Kidney (tissue), 14 donors: ENCODE data around the gene TNK2. TPM values are rescaled to one million over a fixed set of nuclear protein-coding genes. Genes with fewer than 3 reads are reported as not detected.
A peak's percentile ranks its signal among the peaks of the same experiment; 100 is the strongest.

Experiments
- DNase-seq, 5 donors: peaks; one replicate each; pipeline ENCODE4 v3.0.0-alpha.2; 2013 to 2020
- FAIRE-seq: peaks from 2 replicates; lab custom pipeline; 2012; peaks lifted over from hg19 to GRCh38; lab: Jason Lieb, UNC
- H3K27ac ChIP-seq, 2 donors: one replicate each; pipeline ENCODE4 v1.7.0; 2013; ENCODE audit warnings: low read depth in 2 of 2, low read length in 2 of 2, inconsistent platforms in 1 of 2
- H3K27me3 ChIP-seq: one replicate; pipeline ENCODE4 v1.7.1; 2013; ENCODE audit warnings: low read length, inconsistent platforms; ENCODE audit not compliant: control insufficient read depth, insufficient read depth
- H3K36me3 ChIP-seq, 3 donors: one replicate each; pipeline versions ENCODE4 v1.7.0 to v1.7.1; 2013; ENCODE audit warnings: low read length in 3 of 3, control low read depth in 1 of 3, inconsistent platforms in 1 of 3; ENCODE audit not compliant: insufficient read depth in 3 of 3, control insufficient read depth in 2 of 3
- H3K4me1 ChIP-seq, 3 donors: one replicate each; pipeline versions ENCODE4 v1.7.0 to v1.7.1; 2013; ENCODE audit warnings: low read length in 3 of 3, inconsistent platforms in 1 of 3, low read depth in 1 of 3; ENCODE audit not compliant: control insufficient read depth in 2 of 3, insufficient read depth in 2 of 3
- H3K4me3 ChIP-seq, 3 donors: one replicate each; pipeline versions ENCODE4 v1.7.0 to v1.8.1; 2013; ENCODE audit warnings: low read length in 3 of 3, control low read depth in 1 of 3, inconsistent platforms in 1 of 3
- H3K9ac ChIP-seq, 3 donors: one replicate each; pipeline versions ENCODE4 v1.7.0 to v1.7.1; 2013; ENCODE audit warnings: low read length in 3 of 3, control low read depth in 1 of 3, inconsistent platforms in 1 of 3
- H3K9me3 ChIP-seq, 3 donors: one replicate each; pipeline versions ENCODE4 v1.7.0 to v1.7.1; 2013; ENCODE audit warnings: low read length in 3 of 3, control low read depth in 1 of 3, inconsistent platforms in 1 of 3; ENCODE audit not compliant: control insufficient read depth in 2 of 3, insufficient read depth in 1 of 3
- CTCF ChIP-seq: IDR thresholded peaks from 3 replicates; pipeline ENCODE4 v1.5.1; 2012; ENCODE audit warnings: mild to moderate bottlenecking, moderate library complexity, borderline replicate concordance; ENCODE audit not compliant: insufficient read depth; ENCODE audit errors: extremely low read depth
- intact Hi-C: fragments of 100-400 bp; cut with DNase I; formaldehyde crosslinking; loops from one replicate; pipeline ENCODE4 v1.11.1; 2022
- polyA plus RNA-seq: library from polyadenylated mRNA; stranded (reverse); fragments of 350-450 nt; fragmentation: Illumina TruSeq; extraction: RNeasy Lipid Tissue Mini Kit (QIAGEN cat#74804); gene quantifications from one replicate; pipeline ENCODE4 v1.2.3, GENCODE V29; 2014; ENCODE audit warnings: low read depth, low replicate concordance; ENCODE audit not compliant: insufficient read depth
- total RNA-seq: library from RNA; stranded (reverse); fragmentation: NEBNext Ultra II Directional; extraction: Animal tissue kit (Norgen Biotek cat#: 25700); gene quantifications from one replicate; pipeline ENCODE4 v1.2.1, GENCODE V29; 2021
- donor health status: control.
- donor health status: control.
- donor health status: control.
- donor health status: control.
- donor health status: control.
- donor health status: DM: yes; HTN: yes; CAD: no.
- donor health status: Normal renal cell carcinoma (clear cell type).

The TNK2 gene
- total and polyA plus RNA-seq, 2 donors from 2014 or later: 14.7 to 42.5 TPM

- DNase-seq: no peak
- no peak overlapping the region for H3K9ac ChIP-seq
- H3K27ac ChIP-seq: no peak overlapping the region
- H3K4me1 ChIP-seq: no peaks in the 10 kb centered on the region
- H3K36me3 ChIP-seq: no peaks in the 10 kb centered on the region
- no peak for FAIRE-seq
- intact Hi-C loops: no loop called here
- no peak overlapping the region for H3K4me3 ChIP-seq
- no peak for TF ChIP-seq CTCF
- H3K9me3 ChIP-seq: no peaks in the 10 kb centered on the region
- H3K27me3 ChIP-seq: no peaks in the 10 kb centered on the region
Measured at GRCh38 chr3:195822131-195822696, 86.1 kb downstream of the TNK2 start.

- Histone ChIP-seq H3K27ac (no peak overlapping the region), H3K4me3 (no peak overlapping the region), H3K9me3 (no peaks in the 10 kb centered on the region), H3K27me3 (no peaks in the 10 kb centered on the region), H3K9ac (no peak overlapping the region), H3K36me3 (no peaks in the 10 kb centered on the region), H3K4me1 (no peaks in the 10 kb centered on the region)
- intact Hi-C loops: no loop called here
- no peak for FAIRE-seq
- DNase-seq: peak in 1 of 5 donors; percentile 52
- TF ChIP-seq CTCF: no peak
Measured at GRCh38 chr3:195821403-195822130, 86.8 kb downstream of the TNK2 start.

- Histone ChIP-seq H3K27ac (no peak overlapping the region), H3K9ac (no peak overlapping the region), H3K36me3 (no peaks in the 10 kb centered on the region), H3K27me3 (no peaks in the 10 kb centered on the region), H3K4me3 (no peak overlapping the region), H3K9me3 (no peaks in the 10 kb centered on the region), H3K4me1 (no peaks in the 10 kb centered on the region)
- intact Hi-C loops: no loop called here
- DNase-seq: peak in 1 of 5 donors; percentile 53
- FAIRE-seq: no peak
- TF ChIP-seq CTCF: no peak
Measured at GRCh38 chr3:195820901-195821300, 87.5 kb downstream of the TNK2 start.
